NCI-H2171 (cell line): Measurements from ENCODE around the gene SUCLG1.
"Not testable (repeated sequence)": the region's sequence is repeated elsewhere in the genome, so short reads cannot be mapped to it uniquely, and the experiment has no call there.

Source experiments
- DNase-seq: peaks from one replicate; lab custom pipeline; 2025; lab: John Stamatoyannopoulos, UW

Gene SUCLG1

DNA sequence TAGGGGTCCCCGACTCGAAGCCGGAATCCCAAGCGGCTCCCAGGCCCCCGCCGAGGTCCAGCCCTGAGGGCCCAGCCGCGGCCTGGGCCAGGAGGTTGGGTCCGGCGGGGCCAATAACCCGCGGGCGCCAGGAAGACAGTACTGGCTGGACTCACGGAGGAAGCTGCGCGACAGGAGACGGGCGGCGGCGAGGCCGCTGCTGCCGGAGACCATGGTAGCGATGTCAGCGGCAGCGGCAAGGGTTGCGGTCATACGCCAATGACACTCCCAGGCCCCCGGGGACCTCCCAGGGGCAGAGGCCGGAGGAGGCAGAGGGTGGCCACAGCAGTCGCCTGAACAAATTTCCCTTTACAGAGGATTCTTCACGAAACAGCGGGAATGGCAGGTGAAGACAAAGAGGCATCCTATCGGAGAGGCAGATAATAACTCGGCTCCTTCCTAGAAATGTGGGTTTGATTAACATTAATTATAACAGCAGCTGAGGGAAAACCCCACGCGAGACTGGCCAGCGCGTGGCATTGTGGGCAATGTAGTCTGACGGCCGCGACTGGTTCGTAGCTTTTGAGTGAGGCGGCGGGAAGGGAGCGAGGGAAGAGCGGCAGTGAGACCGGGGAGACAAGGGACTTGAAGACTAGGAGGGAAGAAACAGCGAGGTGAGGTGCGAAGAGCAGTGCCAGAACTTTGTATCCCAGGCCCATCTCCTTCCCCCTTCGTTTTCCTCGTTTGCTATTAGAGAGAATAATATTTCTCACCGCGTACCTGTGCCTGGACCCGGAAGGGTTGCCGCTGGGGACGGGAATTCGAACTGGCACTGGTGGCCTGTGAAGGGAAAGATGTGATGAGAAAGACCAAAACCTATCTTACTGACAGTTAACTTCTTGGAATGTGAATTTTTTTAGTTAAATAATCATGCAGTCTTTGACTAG lies at the start of gene SUCLG1:
Gene SUCLG1 (minus strand): TSS at position 263 of the 926 bp plus-strand sequence. CDS start 11 bp downstream, at position 252.
- DNase-seq, result peak; percentile 85

DNA sequence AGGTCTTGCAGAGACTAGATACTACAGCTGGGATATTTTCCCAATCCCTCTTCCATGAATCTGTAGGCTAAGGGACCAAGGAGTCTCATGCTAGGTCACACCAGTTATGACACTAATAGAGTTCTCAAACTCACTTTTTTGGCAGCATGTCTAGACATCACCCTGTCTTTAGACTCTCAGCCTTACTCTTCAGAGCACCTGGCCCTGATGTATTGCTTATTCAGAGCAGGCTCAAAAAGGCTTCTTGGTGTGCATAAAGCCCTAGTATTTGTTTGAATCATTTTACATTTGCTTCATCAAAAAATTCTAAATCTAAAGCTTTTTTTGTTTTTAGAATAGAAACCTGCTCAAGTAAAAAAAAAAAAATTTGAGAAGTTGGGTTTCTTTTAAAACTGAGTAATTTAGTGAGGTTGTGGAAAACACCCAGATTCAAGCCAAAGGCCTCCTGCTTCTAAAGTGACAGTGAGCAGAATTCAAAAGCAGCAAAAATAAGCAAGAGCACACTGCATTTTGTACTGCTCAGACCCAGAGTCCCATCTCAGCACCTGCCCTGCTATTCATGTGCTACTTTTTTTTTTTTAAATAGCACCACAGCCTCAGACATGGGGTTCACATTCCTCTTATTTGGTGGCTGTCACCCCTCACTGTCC lies 39.2 kb upstream of the SUCLG1 start:
- DNase-seq, result no peak

DNA sequence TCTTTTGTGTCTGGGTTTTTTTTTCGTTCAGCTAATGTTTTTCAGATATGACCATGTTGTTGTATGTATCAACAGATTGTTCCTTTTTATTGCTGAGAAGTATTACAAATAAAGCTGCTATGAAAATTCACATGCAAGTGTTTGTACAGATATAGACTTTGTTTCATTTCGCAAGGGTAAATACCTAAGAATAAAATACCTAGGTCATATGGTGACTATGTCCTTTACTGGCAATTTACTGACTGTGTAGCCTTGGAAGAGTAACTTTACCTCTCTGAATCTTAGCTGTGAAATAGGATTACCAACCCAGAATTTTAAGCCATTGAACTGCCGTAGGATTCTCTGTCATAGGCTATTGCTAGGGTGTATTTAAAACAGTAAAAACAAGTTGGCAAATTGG lies 38.2 kb upstream of the SUCLG1 start:
- no peak for DNase-seq

DNA sequence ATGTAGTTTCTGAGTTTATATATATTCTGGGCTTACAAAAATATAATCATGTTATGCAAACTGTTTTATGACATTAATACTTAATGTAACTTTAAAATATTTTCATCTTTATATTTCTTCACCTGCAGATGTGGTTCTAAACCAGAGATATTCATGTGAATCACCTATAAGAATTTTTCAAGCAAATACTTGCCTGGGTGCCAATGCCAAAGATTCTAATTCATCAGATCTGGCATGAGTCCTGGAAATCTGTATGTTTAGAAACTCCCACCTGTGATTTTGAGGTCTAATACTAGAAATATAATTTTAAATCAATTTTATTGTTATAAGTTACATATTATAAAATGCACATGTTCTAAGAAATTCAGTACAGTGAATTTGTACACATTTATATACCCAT lies 37.3 kb upstream of the SUCLG1 start:
- no peak for DNase-seq

DNA sequence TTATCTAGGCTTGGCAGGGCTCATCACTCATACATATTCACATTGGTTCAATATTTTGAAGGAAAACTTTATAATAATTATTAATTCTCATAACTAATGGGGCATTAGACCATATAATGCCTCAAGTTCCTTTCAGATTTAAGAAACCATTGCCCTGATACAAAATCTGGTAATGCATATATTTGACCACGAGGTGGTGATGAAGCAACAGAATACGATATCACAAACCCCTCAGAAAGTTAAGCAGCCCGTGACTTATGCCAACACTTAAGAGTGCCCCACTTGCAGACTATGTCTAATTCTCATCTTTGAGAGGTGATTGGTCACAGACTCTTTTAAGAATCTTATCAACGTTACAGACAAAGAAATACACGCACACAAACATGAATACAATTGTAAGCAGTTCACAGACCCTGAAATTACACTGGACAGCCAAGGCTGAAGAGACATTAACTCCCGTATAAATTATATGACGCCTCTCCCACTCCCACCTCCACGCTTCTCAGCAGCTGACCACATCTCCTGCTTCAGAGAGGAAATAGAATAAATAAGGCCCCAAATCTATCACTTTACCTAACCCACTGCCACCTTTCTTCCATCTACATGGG lies 36.6 kb upstream of the SUCLG1 start:
- peak; percentile 21 for DNase-seq

DNA sequence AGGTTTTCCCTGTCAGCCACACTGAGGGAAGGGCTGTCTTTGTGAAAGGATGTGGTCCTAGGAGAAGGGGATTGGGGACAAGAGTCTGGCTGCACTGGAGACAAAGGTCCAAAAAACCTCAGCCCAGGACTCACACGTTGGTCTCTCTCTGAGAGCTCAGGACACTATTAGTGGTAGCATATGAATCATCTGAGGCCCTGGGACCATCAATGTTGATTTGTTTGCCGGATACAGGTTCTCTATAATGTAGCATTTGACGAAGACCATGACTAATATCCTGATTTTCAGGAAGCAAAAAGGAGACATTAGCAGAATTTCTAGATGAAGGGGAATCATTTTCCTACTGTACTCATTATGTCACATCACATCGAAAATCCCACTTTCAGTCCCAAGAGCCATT lies 35.0 kb upstream of the SUCLG1 start:
- DNase-seq, result no peak

DNA sequence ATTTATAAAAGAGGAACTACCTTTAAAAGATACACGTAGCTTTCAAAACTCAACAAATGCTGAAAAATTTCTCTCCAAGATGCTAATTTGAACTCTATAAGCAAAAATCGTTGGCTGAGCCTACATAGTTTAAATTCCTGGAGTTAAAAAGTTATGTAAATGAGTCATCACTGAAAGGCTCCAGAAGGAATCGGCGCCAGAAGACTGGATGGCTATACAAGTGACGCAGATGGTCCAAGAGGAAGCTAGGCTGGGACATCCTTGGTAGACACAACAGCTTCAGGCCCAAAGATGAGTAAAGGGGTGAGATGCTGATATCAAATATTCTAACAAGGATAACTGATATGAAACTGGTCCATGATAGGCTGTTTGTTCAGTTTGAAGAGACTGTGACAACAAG lies 34.4 kb upstream of the SUCLG1 start:
- no peak for DNase-seq

DNA sequence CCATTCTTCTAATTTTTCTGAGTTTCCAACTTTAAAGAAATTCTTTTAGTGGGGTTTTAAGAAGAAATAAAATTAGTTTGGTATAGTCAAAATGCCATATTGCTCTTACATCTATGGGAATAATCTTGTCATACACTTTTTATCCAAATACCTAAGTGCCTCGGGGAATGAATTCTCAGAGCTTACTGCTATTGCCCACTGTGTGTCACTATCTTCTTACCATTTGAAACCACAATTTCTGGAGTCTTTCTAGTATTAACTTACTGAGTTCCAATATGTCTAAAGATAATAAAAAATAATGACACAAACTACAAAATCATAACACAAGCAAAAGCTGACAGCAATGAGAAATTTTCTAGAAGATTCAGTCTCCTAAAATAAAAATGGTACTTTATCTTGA lies 33.5 kb upstream of the SUCLG1 start:
- no peak for DNase-seq

DNA sequence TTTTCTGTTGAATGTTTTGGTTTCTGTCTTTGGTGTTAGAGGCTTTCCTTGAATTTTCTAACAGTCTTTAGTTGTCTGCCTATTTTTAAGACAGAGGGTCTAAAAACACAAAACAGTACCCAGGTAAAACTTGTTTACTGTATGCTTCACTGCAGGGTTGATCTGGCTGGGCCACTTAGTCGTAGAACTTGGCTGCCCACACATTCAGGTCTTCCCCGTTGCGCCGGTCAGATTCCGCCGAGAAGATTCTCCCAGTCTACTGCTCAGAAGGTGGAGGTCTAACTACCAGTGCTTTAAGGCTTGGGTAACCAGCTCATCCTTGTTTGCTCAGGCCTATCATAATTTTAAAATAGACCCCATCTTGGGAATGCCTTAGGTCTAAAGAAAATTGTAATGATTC lies 32.7 kb upstream of the SUCLG1 start:
- no peak for DNase-seq

DNA sequence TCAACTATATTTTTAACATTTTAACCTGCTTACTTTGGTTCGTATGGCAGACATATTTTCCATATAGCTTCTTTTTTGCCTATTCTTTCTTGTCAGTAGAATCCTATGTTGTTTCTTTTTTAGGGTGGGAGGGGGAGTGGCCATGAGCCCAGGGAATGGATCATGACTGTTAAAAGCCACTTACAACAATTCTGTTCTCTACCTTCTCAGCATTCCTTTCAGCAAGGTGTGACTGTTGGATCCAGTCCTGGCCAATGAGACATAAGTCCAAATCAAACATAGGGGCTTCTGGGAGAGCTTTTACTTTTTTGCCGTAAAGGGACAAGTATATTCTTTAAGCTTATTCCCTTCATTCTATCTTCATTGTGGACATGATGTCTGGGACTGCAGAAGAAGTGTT lies 32.2 kb upstream of the SUCLG1 start:
- DNase-seq, result no peak

DNA sequence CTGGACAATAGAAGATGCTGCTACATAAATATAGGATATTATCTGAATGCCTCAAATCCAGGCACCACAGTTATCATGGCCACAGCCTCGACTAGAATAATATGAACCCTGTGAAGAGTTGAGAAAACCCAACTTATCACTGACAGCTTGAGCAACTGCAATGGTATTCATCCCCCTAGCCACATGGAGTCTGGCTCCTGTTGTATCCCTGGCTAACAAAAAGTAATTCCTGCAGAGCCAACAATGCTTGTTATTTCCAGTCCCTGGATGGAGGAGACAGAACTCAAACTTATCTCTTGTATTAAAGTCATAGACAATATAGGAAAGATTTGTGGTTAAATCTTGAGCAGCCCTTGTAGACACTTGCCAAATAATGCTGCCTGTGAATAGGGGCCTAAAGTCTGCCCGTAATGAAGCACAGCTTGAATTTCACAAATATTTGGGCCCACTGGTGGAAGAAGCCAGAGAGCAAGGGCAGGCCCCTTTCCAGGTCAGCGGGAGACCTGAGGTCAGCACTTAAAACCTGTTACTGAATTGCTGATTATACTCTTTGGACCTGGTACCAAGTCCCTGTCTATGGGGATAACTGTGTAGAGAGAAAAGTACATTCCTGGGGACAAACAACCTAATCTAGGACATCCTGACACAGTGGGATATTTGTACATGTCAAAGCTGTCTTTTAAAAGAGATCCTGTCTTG lies 28.4 kb upstream of the SUCLG1 start:
- DNase-seq, result no peak

DNA sequence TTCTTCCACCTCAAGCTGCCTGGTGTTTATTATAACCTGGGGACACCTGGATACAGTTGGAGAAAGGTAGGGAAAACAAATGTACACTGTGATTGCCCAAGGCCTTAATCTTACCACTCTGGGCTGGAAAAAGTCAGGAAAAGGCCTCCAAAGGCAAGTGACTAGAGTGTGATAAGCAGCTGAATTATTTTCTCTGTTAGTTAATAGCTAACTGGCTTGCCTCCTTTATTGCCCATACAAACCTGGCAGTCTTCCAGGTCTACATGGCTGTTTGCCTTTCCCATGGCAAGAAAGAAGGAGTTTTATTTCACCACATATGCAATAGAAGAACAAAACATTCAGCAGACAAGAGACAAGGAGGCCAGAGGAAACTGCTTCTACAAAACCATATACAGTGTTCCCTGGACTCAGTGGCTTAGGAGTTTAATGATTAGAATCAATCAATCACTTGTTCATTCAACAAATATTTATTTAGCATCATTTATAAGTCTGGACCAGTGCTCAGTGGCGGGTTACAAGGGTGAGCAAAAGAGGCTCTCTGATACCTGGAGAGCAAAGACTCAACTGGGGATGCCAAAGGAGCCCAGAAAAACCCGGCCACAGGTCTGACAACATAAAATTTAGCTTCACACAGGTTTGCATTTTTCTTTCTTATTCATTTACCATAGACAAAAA lies 27.5 kb upstream of the SUCLG1 start:
- DNase-seq, result no peak

DNA sequence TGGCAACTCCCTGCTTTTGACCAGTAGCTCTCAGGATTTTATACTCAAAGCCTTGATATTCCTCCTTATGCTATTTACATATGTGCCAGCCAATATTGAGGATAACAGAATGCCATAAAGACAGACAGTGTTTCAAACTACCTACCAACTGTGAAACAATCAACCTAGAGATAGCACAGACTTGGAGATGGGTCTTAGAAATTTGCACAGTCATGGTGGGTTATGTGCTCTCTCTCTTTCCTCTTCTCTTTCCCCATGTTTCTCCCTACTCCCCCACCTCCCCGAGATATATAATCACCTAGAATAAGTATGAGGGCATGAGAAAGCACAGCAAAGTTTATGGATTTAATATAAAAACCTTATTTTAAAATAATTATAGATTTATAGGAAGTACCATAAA lies 24.2 kb upstream of the SUCLG1 start:
- DNase-seq, result no peak

DNA sequence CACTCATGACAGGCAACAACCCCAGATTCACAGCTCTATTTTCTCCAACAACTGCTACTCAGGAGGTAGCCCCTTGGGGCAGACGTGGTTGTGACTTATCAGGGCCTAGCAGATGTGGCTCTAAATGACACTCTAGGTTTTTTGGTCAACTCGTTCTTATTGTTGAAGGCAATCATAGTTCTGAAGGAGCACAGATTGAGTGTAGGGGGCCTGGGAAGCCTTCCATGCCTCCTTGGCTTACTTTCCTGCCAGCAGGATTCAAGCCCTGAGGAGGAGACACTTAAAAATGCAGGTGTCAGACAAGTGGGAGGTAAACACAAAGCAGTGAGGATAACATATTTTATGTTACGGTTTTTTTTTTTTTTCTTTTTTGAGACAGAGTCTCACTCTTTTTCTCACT lies 23.5 kb upstream of the SUCLG1 start:
- no peak for DNase-seq

DNA sequence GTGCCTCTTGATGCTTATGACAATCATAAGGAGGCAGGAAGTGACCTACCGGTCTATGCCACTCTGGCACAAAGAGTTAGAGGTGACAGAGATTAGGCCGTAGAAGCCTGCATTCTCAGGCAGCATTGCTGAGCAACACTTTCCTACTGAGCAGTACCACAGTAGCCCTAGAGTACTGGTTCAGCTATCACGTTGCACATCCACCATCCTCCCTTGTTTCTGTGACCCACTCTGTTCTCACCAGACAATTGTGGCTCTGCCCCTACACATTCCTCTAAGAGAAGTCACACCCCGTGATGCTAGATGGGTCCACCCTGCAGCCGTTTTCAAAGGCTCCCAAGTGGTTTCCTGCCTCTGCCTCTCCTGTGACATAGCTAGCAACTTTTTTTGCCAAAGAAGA lies 22.6 kb upstream of the SUCLG1 start:
- DNase-seq, result no peak

DNA sequence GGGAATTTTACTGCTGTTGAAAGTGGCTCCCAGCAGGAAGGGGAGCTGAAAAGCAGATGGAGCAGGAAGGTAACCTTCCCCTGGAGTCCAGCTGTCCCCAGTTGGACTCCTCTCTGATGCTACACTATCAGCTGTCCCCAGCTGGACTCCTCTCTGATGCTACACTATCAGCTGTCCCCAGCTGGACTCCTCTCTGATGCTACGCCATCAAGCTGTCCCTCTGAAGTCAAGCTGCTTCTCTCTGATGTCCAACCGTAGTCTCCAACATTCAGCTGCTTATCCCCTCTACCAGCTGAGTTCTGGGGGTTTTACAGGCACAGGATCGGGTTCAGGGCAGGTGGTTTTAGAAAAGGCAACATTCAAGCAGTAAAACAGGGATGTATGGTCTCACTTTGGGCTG lies 19.8 kb upstream of the SUCLG1 start:
- no peak for DNase-seq

DNA sequence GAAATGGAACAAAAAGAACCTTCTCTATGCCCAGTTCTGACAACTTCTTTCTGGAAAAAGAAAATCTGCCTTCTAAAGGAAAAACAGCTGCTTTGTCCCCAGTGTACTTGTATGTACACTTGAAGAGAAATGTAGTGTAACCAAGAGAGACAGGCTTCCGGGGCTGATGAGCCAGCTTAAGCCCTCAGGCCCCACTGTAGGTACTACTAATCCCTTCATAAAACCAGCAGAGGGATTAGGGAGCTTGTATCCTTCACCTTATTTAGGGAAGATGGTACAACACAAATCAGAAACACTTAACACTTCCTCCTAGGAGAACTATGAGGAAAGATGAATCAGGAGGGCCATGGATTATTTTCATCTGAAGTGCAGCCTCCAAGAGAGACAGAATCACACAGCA lies 18.8 kb upstream of the SUCLG1 start:
- no peak for DNase-seq

DNA sequence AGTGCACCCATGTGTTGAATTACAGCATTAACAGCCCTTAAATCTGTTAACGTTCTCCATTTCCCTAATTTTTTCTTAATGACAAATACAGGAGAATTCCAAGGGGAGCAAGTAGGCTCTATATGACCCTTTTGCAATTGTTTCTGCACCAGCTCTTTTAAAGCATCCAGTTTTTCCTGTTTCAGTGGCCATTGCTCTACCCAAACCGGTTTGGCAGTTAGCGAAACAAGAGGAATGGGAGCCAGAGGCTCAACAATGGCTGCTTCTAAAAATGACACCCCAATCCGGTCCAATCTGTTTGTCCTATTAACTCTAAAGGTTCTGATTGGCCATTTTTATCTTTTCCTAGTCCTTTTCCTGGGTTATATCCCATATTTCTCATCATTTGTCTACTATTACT lies 15.1 kb upstream of the SUCLG1 start:
- no peak for DNase-seq

DNA sequence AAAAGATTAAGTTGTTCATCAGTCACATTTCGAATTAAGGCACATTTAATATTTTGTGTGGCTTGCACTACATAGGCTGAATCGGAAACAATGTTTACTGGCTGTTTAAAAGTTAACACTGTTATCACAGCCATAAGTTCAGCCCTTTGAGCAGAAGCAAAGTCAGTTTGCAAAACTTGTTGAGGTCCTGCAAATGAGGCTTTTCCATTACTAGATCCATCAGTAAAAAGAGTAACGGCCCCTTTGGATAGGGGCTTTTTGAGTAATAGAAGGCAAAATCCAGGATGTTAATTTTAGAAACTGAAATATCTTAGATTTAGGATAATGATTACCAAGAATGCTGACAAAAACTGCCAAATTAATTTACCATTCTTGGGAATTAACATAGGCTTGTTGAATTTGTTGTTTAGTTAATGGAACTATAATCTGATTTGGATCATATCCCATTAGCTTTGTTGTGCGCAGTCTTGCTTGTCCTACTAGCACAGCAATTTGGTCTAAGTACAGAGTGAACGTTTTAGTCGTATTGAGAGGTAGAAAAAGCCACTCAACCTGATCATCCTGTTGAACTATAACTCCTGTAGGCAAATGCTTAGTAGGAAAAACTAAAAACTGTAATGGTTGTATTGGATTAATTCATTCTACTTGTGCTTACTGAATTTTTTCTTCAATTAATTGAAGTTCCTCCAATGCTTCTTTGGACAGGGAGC lies 13.9 kb upstream of the SUCLG1 start:
- no peak for DNase-seq

DNA sequence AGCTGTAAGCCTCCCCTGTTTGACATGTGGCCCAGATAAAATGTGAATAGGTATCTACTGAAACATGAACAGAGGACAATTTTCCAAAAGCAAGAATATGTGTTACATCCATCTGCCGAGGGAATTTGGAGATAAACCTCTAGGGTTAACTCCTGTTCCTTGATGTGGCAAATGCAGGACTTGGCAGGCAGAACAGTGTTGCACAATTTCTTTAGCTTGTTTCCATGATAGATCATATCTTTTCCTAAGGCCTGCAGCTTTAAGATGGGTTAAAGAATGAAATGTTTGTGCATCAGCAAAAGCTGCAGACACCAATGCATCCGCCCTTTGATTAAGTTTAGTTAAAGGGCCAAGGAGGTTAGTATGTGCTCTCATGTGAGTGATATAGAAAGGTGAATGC lies 13.3 kb upstream of the SUCLG1 start:
- not testable (repeated sequence) for DNase-seq

DNA sequence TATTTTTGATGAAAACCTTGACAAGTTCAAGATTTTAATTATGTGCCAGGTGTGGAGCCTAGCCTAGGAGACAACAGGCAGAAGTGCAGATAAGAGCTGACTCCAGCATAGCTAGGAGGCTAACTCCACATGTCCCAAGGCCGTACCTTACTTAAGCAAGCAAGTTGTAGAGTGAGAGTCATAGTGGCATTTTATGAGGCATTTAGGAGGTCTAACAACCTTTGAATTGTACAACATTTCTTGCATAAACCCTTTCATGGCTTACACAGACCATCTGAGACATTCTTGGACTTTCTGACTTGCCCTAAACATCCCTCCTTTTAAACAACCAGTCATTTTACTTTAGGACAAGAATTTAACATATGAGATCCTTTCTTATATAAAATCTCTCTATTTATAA lies 8.3 kb upstream of the SUCLG1 start:
- no peak for DNase-seq
